A673 (cell line): ENCODE data around the gene PADI3. TPM values are rescaled to one million over a fixed set of nuclear protein-coding genes. Genes with fewer than 3 reads are reported as not detected.

Source experiments
- BruUV-seq: library from RNA; stranded (reverse); fragments of 400-500 nt; replicated peaks from 2 replicates; lab custom pipeline; 2021; lab: Mats Ljungman, UMichigan
- CTCF ChIA-PET: fragments of 300-600 bp; sonication (Branson Sonifier 250); formaldehyde crosslinking; loops from one replicate; lab custom pipeline; 2022; ENCODE audit warnings: antibody characterized with exemption; lab: Charles Lee
- POLR2A ChIA-PET: fragments of 300-600 bp; sonication (Branson Sonifier 250); formaldehyde crosslinking; loops from one replicate; lab custom pipeline; 2022; ENCODE audit warnings: antibody characterized with exemption; ENCODE audit not compliant: low non-redundant PET; lab: Charles Lee
- DNase-seq: peaks from one replicate; pipeline ENCODE4 v3.0.0-alpha.2; 2015; ENCODE audit warnings: low spot score
- H3K27ac ChIP-seq: fragments of 200-600 bp; sonication (generic); 2 replicates; pipeline ENCODE4 v1.5.1; 2016; ENCODE audit warnings: mixed run types, low read depth, mild to moderate bottlenecking, mixed read lengths, antibody characterized with exemption, low read length; ENCODE audit not compliant: poor library complexity, severe bottlenecking
- H3K27me3 ChIP-seq: fragments of 200-600 bp; sonication (generic); replicated peaks from 2 replicates; pipeline ENCODE4 v1.6.1; 2017; ENCODE audit warnings: mixed run types, low read depth, mild to moderate bottlenecking, mixed read lengths, antibody characterized with exemption, low read length; ENCODE audit not compliant: insufficient read depth, poor library complexity
- H3K36me3 ChIP-seq: fragments of 200-600 bp; sonication (generic); 2 replicates; pipeline ENCODE4 v1.6.1; 2016; ENCODE audit warnings: mixed run types, mild to moderate bottlenecking, mixed read lengths, antibody characterized with exemption, low read length; ENCODE audit not compliant: insufficient read depth, poor library complexity, severe bottlenecking
- H3K4me1 ChIP-seq: fragments of 200-600 bp; sonication (generic); 2 replicates; pipeline ENCODE4 v1.6.1; 2017; ENCODE audit warnings: mixed run types, mild to moderate bottlenecking, mixed read lengths, antibody characterized with exemption, low read length; ENCODE audit not compliant: insufficient read depth, poor library complexity, severe bottlenecking
- H3K4me3 ChIP-seq: fragments of 200-600 bp; sonication (generic); 2 replicates; pipeline ENCODE4 v1.5.1; 2016; ENCODE audit warnings: low read depth, mixed run types, mild to moderate bottlenecking, mixed read lengths, low read length; ENCODE audit not compliant: poor library complexity, severe bottlenecking
- H3K9me3 ChIP-seq: fragments of 200-600 bp; sonication (generic); 2 replicates; pipeline ENCODE4 v1.6.1; 2016; ENCODE audit warnings: mixed run types, low read depth, mild to moderate bottlenecking, mixed read lengths, antibody characterized with exemption, low read length; ENCODE audit not compliant: poor library complexity, severe bottlenecking
- EZH2 ChIP-seq: fragments of 200-600 bp; sonication (generic); IDR thresholded peaks from 2 replicates; pipeline ENCODE4 v1.6.1; 2017; ENCODE audit warnings: borderline replicate concordance, low read depth, mild to moderate bottlenecking, mixed read lengths, antibody characterized with exemption, low read length; ENCODE audit not compliant: poor library complexity, severe bottlenecking
- intact Hi-C: fragments of 100-400 bp; cut with micrococcal nuclease; formaldehyde crosslinking; loops from one replicate; pipeline ENCODE4 v1.10.0; 2022; ENCODE audit not compliant: unreplicated experiment
- total RNA-seq: library from RNA; stranded (reverse); gene quantifications from 2 replicates; pipeline ENCODE4 v1.2.3, GENCODE V29; 2021
- TF ChIP-seq, protein P1 (sequence below): fragments of 300-800, 200-600 bp; sonication (generic); conservative IDR thresholded peaks from 2 replicates; pipeline ENCODE4 v1.5.1; 2017; ENCODE audit warnings: low read depth, mild to moderate bottlenecking, antibody characterized with exemption, low read length, moderate library complexity, mixed read lengths

Gene PADI3
- total RNA-seq, 1 experiment from 2014 or later, result 0.26 TPM

DNA sequence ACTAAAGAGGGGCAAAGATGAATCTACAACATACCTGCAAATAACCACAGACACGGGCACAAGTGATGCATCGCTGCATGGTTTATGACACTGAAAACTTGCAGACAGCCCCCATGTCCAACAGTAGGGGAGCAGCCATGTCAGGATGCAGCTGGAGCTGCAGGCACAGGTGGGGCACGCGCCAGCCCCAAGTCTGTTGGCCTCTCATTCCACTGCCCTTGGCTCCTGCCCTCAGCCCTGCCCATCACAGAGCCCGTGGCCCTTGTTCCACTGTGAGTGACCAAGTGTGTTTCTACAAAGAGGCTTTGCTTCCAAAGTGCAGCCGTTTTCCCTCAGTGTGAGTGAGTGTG, 55.9 kb downstream of the PADI3 start:
- H3K36me3 ChIP-seq, result no peaks in the 10 kb centered on the region
- no peaks in the 10 kb centered on the region for H3K4me1 ChIP-seq
- POLR2A ChIA-PET, result no interaction called here
- intact Hi-C loops, result no loop called here
- CTCF ChIA-PET, result interaction anchor here (0.8 kb wide), 1 partner anchor 173 kb away, joined by 7 read pairs; no protein-coding TSS in a partner anchor
- no TSS peak for BruUV-seq
- no peaks in the 10 kb centered on the region for H3K27me3 ChIP-seq
- no peak for DNase-seq
- no peak overlapping the region for H3K27ac ChIP-seq
- H3K9me3 ChIP-seq, result peaks cover 5% of the 10 kb centered on the region
- no peak for TF ChIP-seq EZH2
- TF ChIP-seq, protein P1, sequence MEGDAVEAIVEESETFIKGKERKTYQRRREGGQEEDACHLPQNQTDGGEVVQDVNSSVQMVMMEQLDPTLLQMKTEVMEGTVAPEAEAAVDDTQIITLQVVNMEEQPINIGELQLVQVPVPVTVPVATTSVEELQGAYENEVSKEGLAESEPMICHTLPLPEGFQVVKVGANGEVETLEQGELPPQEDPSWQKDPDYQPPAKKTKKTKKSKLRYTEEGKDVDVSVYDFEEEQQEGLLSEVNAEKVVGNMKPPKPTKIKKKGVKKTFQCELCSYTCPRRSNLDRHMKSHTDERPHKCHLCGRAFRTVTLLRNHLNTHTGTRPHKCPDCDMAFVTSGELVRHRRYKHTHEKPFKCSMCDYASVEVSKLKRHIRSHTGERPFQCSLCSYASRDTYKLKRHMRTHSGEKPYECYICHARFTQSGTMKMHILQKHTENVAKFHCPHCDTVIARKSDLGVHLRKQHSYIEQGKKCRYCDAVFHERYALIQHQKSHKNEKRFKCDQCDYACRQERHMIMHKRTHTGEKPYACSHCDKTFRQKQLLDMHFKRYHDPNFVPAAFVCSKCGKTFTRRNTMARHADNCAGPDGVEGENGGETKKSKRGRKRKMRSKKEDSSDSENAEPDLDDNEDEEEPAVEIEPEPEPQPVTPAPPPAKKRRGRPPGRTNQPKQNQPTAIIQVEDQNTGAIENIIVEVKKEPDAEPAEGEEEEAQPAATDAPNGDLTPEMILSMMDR, result no peak
- no peak overlapping the region for H3K4me3 ChIP-seq

DNA sequence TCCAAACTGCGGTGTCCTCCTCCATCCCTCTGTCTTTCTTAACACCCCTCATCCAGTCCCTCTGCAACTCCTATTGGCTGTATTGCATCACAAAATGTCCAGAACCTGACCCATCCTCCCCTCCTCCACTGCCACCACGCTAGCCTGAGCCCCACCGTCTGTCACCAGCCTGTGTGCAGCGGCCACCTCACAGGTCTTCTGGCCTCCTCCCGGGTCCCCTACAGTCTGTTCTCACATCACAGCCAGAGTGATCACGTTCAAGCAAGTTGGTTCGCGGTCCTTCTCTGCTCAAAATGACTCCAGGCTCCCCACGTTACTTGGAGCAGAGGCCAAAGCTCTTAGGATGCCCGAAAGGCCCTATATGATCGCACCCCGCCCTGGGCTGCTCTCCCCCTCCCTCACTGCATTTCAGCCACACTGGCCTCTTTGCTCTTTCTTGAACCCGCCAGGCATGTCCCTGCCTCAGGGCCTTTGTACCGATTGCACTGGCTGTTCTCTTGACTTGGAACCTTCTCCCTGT, 56.7 kb downstream of the PADI3 start:
- Histone ChIP-seq H3K27ac (no peak overlapping the region), H3K27me3 (no peaks in the 10 kb centered on the region), H3K36me3 (no peaks in the 10 kb centered on the region), H3K9me3 (peaks cover 5% of the 10 kb centered on the region), H3K4me1 (no peaks in the 10 kb centered on the region), H3K4me3 (no peak overlapping the region)
- ChIA-PET CTCF (interaction anchor here (0.8 kb wide), 1 partner anchor 172 kb away, joined by 7 read pairs; no protein-coding TSS in a partner anchor), POLR2A (no interaction called here)
- TF ChIP-seq, protein P1, result no peak
- no peak for TF ChIP-seq EZH2
- BruUV-seq, result no TSS peak
- intact Hi-C loops, result no loop called here
- DNase-seq, result no peak

DNA sequence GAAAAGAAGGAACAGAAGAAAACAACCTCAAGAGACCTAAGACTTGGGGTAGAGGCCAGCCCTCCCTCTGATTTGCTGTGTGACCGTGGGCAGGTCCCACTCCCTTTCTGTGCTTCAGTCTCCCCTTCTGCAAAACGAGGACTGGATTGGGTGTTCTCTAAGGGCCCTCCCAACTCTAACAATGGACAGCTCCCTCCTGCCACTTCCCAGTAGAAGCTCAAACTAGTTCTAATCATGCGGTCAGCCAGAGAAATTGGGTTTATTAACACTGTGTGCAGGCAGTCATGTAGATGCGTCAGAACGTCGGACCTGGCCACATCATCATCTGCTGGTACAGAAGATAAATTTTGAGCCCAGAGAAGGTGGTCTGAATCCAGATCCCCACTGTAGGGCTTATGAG, 57.5 kb downstream of the PADI3 start:
- CTCF ChIA-PET, result no interaction called here
- no peak overlapping the region for H3K27ac ChIP-seq
- H3K9me3 ChIP-seq, result peaks cover 5% of the 10 kb centered on the region
- no TSS peak for BruUV-seq
- DNase-seq, result no peak
- no peak overlapping the region for H3K4me3 ChIP-seq
- H3K36me3 ChIP-seq, result no peaks in the 10 kb centered on the region
- POLR2A ChIA-PET, result no interaction called here
- intact Hi-C loops, result no loop called here
- H3K4me1 ChIP-seq, result no peaks in the 10 kb centered on the region
- H3K27me3 ChIP-seq, result no peaks in the 10 kb centered on the region
- TF ChIP-seq EZH2, result no peak
- TF ChIP-seq, protein P1, result no peak
